ENCODE data around the gene PATJ. TPM values are rescaled to one million over a fixed set of nuclear protein-coding genes. Genes with fewer than 3 reads are reported as not detected.

Gene PATJ
- total RNA-seq, 8 experiments from 2014 or later: 2.7 to 173 (median 22.4) TPM

DNA sequence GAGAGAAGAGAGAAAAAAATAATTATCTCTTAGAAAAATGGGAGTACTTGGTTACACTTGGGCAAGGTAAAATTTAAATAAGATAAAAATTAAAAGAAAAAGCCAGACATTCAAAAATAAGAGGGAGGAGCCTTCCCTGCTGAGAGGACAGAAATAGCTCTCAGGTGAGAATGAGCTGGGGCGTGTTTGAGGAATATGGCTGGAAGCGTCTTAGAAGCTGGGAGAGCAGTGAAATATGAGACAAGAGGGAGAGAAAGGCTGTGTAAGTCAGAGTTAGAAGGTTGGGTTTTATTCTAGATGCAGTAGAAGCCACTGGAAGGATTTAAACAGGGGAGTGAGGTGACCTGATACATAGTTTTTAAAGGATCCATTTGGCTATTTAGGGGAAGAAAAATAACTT is 298.2 kb downstream of the PATJ start:
- no peak for ATAC-seq (replicated peaks in 6 of 8)
- H3K27ac ChIP-seq: no peak overlapping the region
- H3K4me1 ChIP-seq (replicated peaks in 1 of 2): peaks cover 3 to 4% of the 10 kb centered on the region in 2 donors
- 38 to 83% (median 60%) methylated on average over 1 to 2 of the region's 2 CpGs for WGBS, 10 experiments
- in situ Hi-C loops (cut with MboI; ENCODE audit: low pct_unique_long_range_greater_than_20kb in 2 of 9, low sequenced_read_pairs in 9 of 9, unreplicated experiment in 9 of 9): no loop called here
- no peak overlapping the region for H3K4me3 ChIP-seq

DNA sequence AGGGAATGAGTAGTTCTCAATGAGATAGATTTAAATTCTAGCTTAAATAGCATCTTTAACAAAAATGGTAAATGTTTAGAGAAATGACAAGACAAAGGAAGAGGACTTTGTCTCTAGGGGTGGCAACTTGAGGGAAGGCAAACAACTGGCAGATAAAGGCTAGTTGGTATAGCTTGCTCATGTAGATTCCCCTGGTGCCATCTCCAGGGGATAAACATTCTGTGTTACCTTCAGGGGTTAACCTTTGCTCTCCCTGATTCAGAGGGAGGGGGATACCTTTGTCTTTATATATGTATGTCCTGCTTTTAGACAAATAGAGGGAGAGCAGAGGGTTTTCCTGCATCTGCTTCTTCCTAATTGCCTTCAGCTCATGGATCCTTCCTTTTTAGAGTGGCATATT is 298.7 kb downstream of the PATJ start:
- Histone ChIP-seq H3K4me3 (no peak overlapping the region), H3K27ac (no peak overlapping the region), H3K4me1 (replicated peaks in 1 of 2) (peaks cover 4 to 6% of the 10 kb centered on the region in 2 donors)
- no peak for ATAC-seq (replicated peaks in 6 of 8)
- in situ Hi-C loops (cut with MboI; ENCODE audit: low pct_unique_long_range_greater_than_20kb in 2 of 9, low sequenced_read_pairs in 9 of 9, unreplicated experiment in 9 of 9): no loop called here

DNA sequence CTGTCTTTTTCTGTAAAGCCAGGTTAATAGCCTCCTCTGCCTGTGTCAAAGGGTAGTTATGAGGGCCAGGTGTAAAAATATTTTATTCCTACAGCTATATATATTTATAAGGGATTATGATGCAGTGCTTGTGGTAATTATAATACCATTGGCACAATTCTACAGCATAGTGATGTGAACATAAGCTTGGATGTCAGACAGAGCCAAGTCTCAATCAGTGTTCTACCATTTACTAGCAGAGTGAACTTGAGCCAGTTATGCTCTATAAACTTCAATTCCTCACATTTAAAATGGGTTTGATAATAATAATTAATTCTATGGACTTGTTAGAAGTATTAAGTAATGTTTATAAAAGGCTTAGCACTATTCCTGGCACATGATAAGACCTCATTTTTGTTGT is 300.9 kb downstream of the PATJ start:
- H3K27ac ChIP-seq: no peak overlapping the region
- no peak overlapping the region for H3K4me3 ChIP-seq
- in situ Hi-C loops (cut with MboI; ENCODE audit: low pct_unique_long_range_greater_than_20kb in 2 of 9, low sequenced_read_pairs in 9 of 9, unreplicated experiment in 9 of 9): no loop called here
- peaks cover 0 to 6% of the 10 kb centered on the region in 2 donors for H3K4me1 ChIP-seq (replicated peaks in 1 of 2)
- ATAC-seq (replicated peaks in 6 of 8): no peak

- Histone ChIP-seq H3K4me3 (no peak overlapping the region), H3K4me1 (replicated peaks in 1 of 2) (peaks cover 0 to 3% of the 10 kb centered on the region in 2 donors), H3K27ac (no peak overlapping the region)
- ATAC-seq (replicated peaks in 6 of 8): peak; percentile 30 to 79 (median 67)
- in situ Hi-C loops (cut with MboI; ENCODE audit: low pct_unique_long_range_greater_than_20kb in 2 of 9, low sequenced_read_pairs in 9 of 9, unreplicated experiment in 9 of 9): no loop called here
- 29 to 100% (median 59%) methylated on average over 1 to 6 of the region's 6 CpGs; no CpG with 5 or more reads in 3 of the 10 experiments for WGBS, 10 experiments
These were observed 303.3 kb downstream of the PATJ start for GRCh38 chr1:62045574-62045973.

DNA sequence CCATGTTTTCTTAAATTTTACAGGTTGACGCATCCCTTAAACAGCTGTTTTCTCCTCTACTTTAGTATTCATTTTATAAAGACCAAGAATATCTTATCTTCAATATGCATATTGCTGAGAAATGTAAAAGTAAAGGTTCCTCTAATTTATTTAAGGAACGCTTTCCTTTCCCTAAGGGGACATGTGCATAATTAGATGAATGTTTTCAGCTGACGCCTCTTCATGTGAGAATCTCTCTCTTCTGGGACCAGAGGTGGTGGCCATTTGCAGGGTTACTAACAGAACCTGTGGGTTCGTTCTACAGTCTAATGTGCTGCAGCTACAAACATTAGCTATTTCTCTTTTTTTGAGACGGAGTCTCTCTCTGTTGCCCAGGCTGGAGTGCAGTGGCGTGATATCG is 304.6 kb downstream of the PATJ start:
- in situ Hi-C loops (cut with MboI; ENCODE audit: low pct_unique_long_range_greater_than_20kb in 2 of 9, low sequenced_read_pairs in 9 of 9, unreplicated experiment in 9 of 9): no loop called here
- ATAC-seq (replicated peaks in 6 of 8): peak in 2 of 8 experiments; percentile 54 to 77
- Histone ChIP-seq H3K27ac (no peak overlapping the region), H3K4me3 (no peak overlapping the region), H3K4me1 (replicated peaks in 1 of 2) (peaks cover 0 to 3% of the 10 kb centered on the region in 2 donors)
- WGBS, 10 experiments: 2 to 100% (median 93%) methylated on average over 1 to 7 of the region's 7 CpGs

- no peak for ATAC-seq (replicated peaks in 6 of 8)
- in situ Hi-C loops (cut with MboI; ENCODE audit: low pct_unique_long_range_greater_than_20kb in 2 of 9, low sequenced_read_pairs in 9 of 9, unreplicated experiment in 9 of 9): loop anchor here in 1 of 9 experiments (25.0 kb wide), 1 partner anchor 138 kb away; no protein-coding TSS in a partner anchor
- Histone ChIP-seq H3K27ac (no peak overlapping the region), H3K4me3 (no peak overlapping the region), H3K4me1 (replicated peaks in 1 of 2) (peaks cover 0 to 3% of the 10 kb centered on the region in 2 donors)
- 60 to 100% (median 89%) methylated on average over 1 to 3 of the region's 3 CpGs; no CpG with 5 or more reads in 1 of the 10 experiments for WGBS, 10 experiments
These were observed 307.9 kb downstream of the PATJ start for GRCh38 chr1:62050165-62050564.

- Histone ChIP-seq H3K4me1 (replicated peaks in 1 of 2) (no peaks in the 10 kb centered on the region), H3K4me3 (no peak overlapping the region), H3K27ac (no peak overlapping the region)
- no peak for ATAC-seq (replicated peaks in 6 of 8)
- in situ Hi-C loops (cut with MboI; ENCODE audit: low pct_unique_long_range_greater_than_20kb in 2 of 9, low sequenced_read_pairs in 9 of 9, unreplicated experiment in 9 of 9): loop anchor here in 1 of 9 experiments (25.0 kb wide), 1 partner anchor 141 kb away; no protein-coding TSS in a partner anchor
These were observed 310.7 kb downstream of the PATJ start for GRCh38 chr1:62052946-62053345.

DNA sequence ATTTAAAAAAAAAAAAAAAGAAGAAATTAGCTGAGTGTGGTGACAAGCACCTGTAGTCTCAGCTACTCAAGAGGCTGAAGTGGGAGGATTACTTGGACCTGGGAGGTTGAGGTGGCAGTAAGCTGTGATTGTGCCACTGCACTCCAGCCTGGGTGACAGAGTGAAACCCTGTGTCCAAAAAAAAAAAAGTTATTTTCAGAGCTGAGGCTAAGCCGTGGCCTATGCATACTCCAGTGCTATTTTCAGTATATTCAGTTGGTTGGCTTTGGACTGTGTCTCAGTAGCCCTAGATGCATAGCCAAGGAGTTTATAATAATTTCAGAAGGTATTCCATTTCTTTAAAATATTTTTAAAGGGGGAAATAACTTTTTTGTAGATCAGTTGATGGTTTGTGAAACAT is 311.9 kb downstream of the PATJ start:
- 14 to 100% (median 100%) methylated on average over 1 of the region's 1 CpG; no CpG with 5 or more reads in 3 of the 10 experiments for WGBS, 10 experiments
- ATAC-seq (replicated peaks in 6 of 8): no peak
- Histone ChIP-seq H3K4me3 (no peak overlapping the region), H3K4me1 (replicated peaks in 1 of 2) (no peaks in the 10 kb centered on the region), H3K27ac (no peak overlapping the region)
- in situ Hi-C loops (cut with MboI; ENCODE audit: low pct_unique_long_range_greater_than_20kb in 2 of 9, low sequenced_read_pairs in 9 of 9, unreplicated experiment in 9 of 9): loop anchor here in 1 of 9 experiments (25.0 kb wide), 1 partner anchor 142 kb away; no protein-coding TSS in a partner anchor

DNA sequence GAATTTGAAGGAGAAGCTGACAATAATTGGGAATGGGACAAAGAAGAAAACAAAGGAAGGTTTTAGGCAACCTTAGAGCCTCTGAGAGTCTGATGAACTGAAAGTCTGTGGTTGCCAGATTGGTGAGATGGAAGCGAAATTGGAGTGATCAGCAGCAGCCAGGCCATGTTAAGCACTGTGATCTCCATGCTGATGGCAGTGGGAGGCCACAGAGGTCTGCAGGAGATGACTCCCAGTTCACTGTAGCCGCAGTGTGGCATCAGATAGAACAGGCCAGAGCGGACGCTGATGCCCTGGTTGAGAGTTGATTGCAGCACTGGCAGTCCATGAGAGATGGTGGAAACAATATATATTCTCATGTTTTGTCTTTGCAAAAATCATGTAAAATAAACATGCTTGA is 314.9 kb downstream of the PATJ start:
- 67 to 100% (median 80%) methylated on average over 1 to 4 of the region's 4 CpGs; no CpG with 5 or more reads in 3 of the 10 experiments for WGBS, 10 experiments
- Histone ChIP-seq H3K4me1 (replicated peaks in 1 of 2) (no peaks in the 10 kb centered on the region), H3K4me3 (no peak overlapping the region), H3K27ac (no peak overlapping the region)
- in situ Hi-C loops (cut with MboI; ENCODE audit: low pct_unique_long_range_greater_than_20kb in 2 of 9, low sequenced_read_pairs in 9 of 9, unreplicated experiment in 9 of 9): loop anchor here in 1 of 9 experiments (25.0 kb wide), 1 partner anchor 145 kb away; no protein-coding TSS in a partner anchor
- peak in 1 of 8 experiments; percentile 17 for ATAC-seq (replicated peaks in 6 of 8)

DNA sequence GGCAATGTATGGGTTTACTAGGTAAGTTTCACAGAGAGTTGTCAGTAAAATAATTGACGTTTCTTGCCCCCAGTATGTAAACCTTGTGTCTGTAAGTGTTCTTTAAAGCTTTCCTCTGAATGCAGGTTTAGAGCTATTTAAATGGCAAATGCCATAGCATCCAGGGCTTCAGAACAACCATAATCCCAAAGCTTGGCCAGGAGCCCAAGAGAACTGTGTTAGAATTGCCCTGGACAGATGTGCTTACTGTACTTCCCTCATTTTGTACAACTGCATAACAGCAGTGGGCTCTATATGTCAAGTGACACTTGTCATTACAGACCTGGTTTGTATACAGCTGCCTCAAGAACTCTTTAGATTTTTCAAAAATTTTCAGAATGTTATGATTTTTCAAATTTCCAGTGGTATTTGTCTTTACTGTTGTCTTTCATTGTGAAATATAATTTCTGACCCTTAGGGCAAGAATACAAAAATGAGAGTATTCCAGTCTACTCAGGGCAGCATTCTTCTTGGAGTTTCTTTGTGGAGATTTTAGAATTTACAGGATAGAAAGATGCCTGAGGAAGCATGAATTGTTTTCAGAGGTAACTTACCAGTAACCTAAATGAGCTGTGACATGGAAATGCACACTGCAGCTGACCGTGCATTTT is 315.5 kb downstream of the PATJ start:
- 20 to 100% (median 75%) methylated on average over 1 to 2 of the region's 2 CpGs; no CpG with 5 or more reads in 1 of the 10 experiments for WGBS, 10 experiments
- no peak overlapping the region for H3K27ac ChIP-seq
- H3K4me3 ChIP-seq: no peak overlapping the region
- in situ Hi-C loops (cut with MboI; ENCODE audit: low pct_unique_long_range_greater_than_20kb in 2 of 9, low sequenced_read_pairs in 9 of 9, unreplicated experiment in 9 of 9): loop anchor here in 1 of 9 experiments (25.0 kb wide), 1 partner anchor 145 kb away; no protein-coding TSS in a partner anchor
- peak in 1 of 8 experiments; percentile 81 for ATAC-seq (replicated peaks in 6 of 8)
- H3K4me1 ChIP-seq (replicated peaks in 1 of 2): no peaks in the 10 kb centered on the region

DNA sequence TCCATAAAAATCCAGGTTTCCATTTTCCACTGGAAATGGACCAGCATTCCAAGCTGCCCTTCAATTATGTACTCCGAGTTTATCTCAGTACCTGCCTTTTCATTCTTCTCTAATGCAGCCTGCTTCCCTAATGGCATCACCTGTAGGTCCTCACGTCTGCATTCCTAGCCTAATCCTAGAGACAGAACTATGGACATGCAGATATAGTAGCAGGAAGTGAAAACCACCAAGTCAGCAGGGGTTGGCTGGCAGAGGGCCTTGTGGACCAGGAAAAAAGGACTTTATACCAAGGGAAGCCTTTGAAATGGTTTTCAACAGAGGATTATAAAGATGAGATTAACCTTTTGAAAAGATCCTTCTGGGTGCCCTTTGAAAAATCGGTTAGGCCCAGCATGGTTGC is 316.7 kb downstream of the PATJ start:
- Histone ChIP-seq H3K4me1 (replicated peaks in 1 of 2) (no peaks in the 10 kb centered on the region), H3K27ac (no peak overlapping the region), H3K4me3 (no peak overlapping the region)
- in situ Hi-C loops (cut with MboI; ENCODE audit: low pct_unique_long_range_greater_than_20kb in 2 of 9, low sequenced_read_pairs in 9 of 9, unreplicated experiment in 9 of 9): loop anchor here in 1 of 9 experiments (25.0 kb wide), 1 partner anchor 147 kb away; no protein-coding TSS in a partner anchor
- ATAC-seq (replicated peaks in 6 of 8): no peak
- WGBS, 10 experiments: 0 to 89% (median 40%) methylated on average over 1 to 3 of the region's 3 CpGs; no CpG with 5 or more reads in 1 of the 10 experiments

- Histone ChIP-seq H3K27ac (no peak overlapping the region), H3K4me3 (no peak overlapping the region), H3K4me1 (replicated peaks in 1 of 2) (peaks cover 10 to 16% of the 10 kb centered on the region in 2 donors)
- WGBS, 10 experiments: 7 to 100% (median 96%) methylated on average over 1 of the region's 1 CpG
- in situ Hi-C loops (cut with MboI; ENCODE audit: low pct_unique_long_range_greater_than_20kb in 2 of 9, low sequenced_read_pairs in 9 of 9, unreplicated experiment in 9 of 9): loop anchor here in 1 of 9 experiments (25.0 kb wide), 1 partner anchor 150 kb away; no protein-coding TSS in a partner anchor
- ATAC-seq (replicated peaks in 6 of 8): no peak
These were observed 319.8 kb downstream of the PATJ start for GRCh38 chr1:62062087-62062486.

DNA sequence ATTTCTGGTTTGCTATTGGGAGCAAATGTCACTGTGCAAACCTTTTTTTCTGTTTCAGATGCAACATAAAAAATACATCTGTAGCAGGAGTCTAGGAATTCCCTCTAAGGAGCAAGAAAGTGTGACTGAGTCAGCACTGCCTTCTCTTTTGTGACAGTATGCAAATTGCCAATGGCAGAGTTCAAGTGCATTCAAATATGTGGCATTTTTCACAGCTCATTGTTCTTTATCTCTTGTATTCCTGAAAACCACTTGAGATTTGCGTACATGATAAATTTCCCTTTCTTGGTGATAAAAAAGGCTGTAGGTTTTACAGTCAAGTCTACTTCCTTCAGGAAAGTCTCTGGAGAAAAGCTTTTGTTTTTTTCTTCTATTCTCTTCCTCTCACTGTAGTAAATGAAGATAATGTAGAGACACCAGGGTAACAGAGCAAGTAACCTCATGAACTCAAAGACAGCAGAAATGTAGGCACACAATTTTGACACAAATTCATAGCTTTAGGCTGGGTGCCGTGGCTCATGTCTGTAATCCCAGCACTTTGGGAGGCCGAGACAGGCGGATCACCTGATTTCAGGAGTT is 322.6 kb downstream of the PATJ start:
- Histone ChIP-seq H3K4me1 (replicated peaks in 1 of 2) (peaks cover 10 to 16% of the 10 kb centered on the region in 2 donors), H3K4me3 (no peak overlapping the region), H3K27ac (peak overlapping the region in 1 of 2 donors; percentile 9)
- ATAC-seq (replicated peaks in 6 of 8): peak in 5 of 8 experiments; percentile 66 to 87 (median 76)
- WGBS, 10 experiments: 51 to 100% (median 77%) methylated on average over 1 to 4 of the region's 4 CpGs; no CpG with 5 or more reads in 1 of the 10 experiments
- in situ Hi-C loops (cut with MboI; ENCODE audit: low pct_unique_long_range_greater_than_20kb in 2 of 9, low sequenced_read_pairs in 9 of 9, unreplicated experiment in 9 of 9): loop anchor here in 1 of 9 experiments (25.0 kb wide), 1 partner anchor 153 kb away; no protein-coding TSS in a partner anchor

Measured in motor neuron (in vitro differentiated cells).